GM19043 (cell line): ENCODE results near the gene SH2D3A.
"Not testable (repeated sequence)": the region's sequence is repeated elsewhere in the genome, so short reads cannot be mapped to it uniquely, and the experiment has no call there.

ENCODE experiments used
- ATAC-seq: cut with Tn5 transposase; IDR thresholded peaks from one replicate; pipeline ENCODE4 v1.9.1; 2021; ENCODE audit warnings: low read depth; ENCODE audit not compliant: unreplicated experiment

The SH2D3A gene

GRCh38 chr19:6767357-6768235 lies at the start of gene SH2D3A:
TSS of gene SH2D3A (minus strand) at chr19:6767435. CDS start at chr19:6763748, 3,687 bp downstream.
- peak; percentile 67 for ATAC-seq

- no peak for ATAC-seq
These were observed 46.4 kb upstream of the SH2D3A start for GRCh38 chr19:6813659-6814058.

GRCh38 chr19:6812612-6813011 lies 45.4 kb upstream of the SH2D3A start:
- ATAC-seq, result no peak

GRCh38 chr19:6811906-6812305 lies 44.7 kb upstream of the SH2D3A start:
- no peak for ATAC-seq

GRCh38 chr19:6811378-6811777 lies 44.1 kb upstream of the SH2D3A start:
- ATAC-seq, result no peak

- ATAC-seq, result no peak
These were observed 42.0 kb upstream of the SH2D3A start for GRCh38 chr19:6809262-6809661.

- no peak for ATAC-seq
These were observed 41.3 kb upstream of the SH2D3A start for GRCh38 chr19:6808494-6808893.

GRCh38 chr19:6807291-6807690 lies 40.1 kb upstream of the SH2D3A start:
- ATAC-seq, result no peak

GRCh38 chr19:6806488-6806887 lies 39.3 kb upstream of the SH2D3A start:
- ATAC-seq, result no peak

GRCh38 chr19:6803036-6803404 lies 35.8 kb upstream of the SH2D3A start:
- no peak for ATAC-seq

- ATAC-seq, result no peak
These were observed 35.3 kb upstream of the SH2D3A start for GRCh38 chr19:6802336-6803035.

GRCh38 chr19:6801485-6802086 lies 34.4 kb upstream of the SH2D3A start:
- no peak for ATAC-seq

- no peak for ATAC-seq
These were observed 33.8 kb upstream of the SH2D3A start for GRCh38 chr19:6800991-6801484.

GRCh38 chr19:6800160-6800790 lies 33.0 kb upstream of the SH2D3A start:
- ATAC-seq, result not testable (repeated sequence)

GRCh38 chr19:6797646-6798045 lies 30.4 kb upstream of the SH2D3A start:
- no peak for ATAC-seq

- ATAC-seq, result no peak
These were observed 29.0 kb upstream of the SH2D3A start for GRCh38 chr19:6796278-6796677.

GRCh38 chr19:6794686-6795431 lies 27.6 kb upstream of the SH2D3A start:
- ATAC-seq, result no peak

- no peak for ATAC-seq
These were observed 26.7 kb upstream of the SH2D3A start for GRCh38 chr19:6793973-6794372.

GRCh38 chr19:6793411-6793810 lies 26.2 kb upstream of the SH2D3A start:
- ATAC-seq, result no peak

GRCh38 chr19:6791237-6791636 lies 24.0 kb upstream of the SH2D3A start:
- ATAC-seq, result no peak
